Measurements from ENCODE around the gene STK32B. TPM values are rescaled to one million over a fixed set of nuclear protein-coding genes. Genes with fewer than 3 reads are reported as not detected.

The STK32B gene
- total and polyA plus RNA-seq, 2 of the 4 experiments (the other 2 are of a cell fraction) = 5.5 to 6.3 TPM

- H3K56ac ChIP-seq (ENCODE audit: extremely low read depth, insufficient read depth, low read length) = no peak overlapping the region
- no peaks in the 10 kb centered on the region; the same call in 1 of the 2 replicates for H3K9me1 ChIP-seq (ENCODE audit: insufficient read depth, low read length)
- peak; percentile 12 for DNase-seq
- in situ Hi-C loops (cut with MboI; ENCODE audit: low sequenced_read_pairs) (no loop called here), intact Hi-C loops (cut with micrococcal nuclease) (no loop called here), dilution Hi-C loops (cut with HindIII; ENCODE audit: low sequenced_read_pairs, unreplicated experiment) (no loop called here)
- H4K91ac ChIP-seq (ENCODE audit: insufficient read depth, low read depth, low read length) = no peak overlapping the region
- ChIA-PET POLR2A (ENCODE audit: unreplicated experiment) (no interaction called here), CTCF (no interaction called here)
- H3K18ac ChIP-seq (ENCODE audit: low read depth, low read length) = no peak overlapping the region
- H2BK15ac ChIP-seq (ENCODE audit: low read depth, low read length) = no peak overlapping the region
- no peak overlapping the region for H2AK9ac ChIP-seq (replicated peaks; ENCODE audit: low read depth, low read length, poor library complexity)
- no peak overlapping the region for H4K8ac ChIP-seq (ENCODE audit: low read depth in 2 of 2, low read length in 2 of 2)
- H3K4ac ChIP-seq (ENCODE audit: low read depth, low read length) = no peak overlapping the region
- H3K9ac ChIP-seq (ENCODE audit: low read depth, low read length) = no peak overlapping the region
- H2BK20ac ChIP-seq (ENCODE audit: low read depth, low read length) = no peak overlapping the region
- no TSS peak for BruUV-seq (replicated peaks)
- H4K20me1 ChIP-seq (ENCODE audit: insufficient read depth, low read length) = no peaks in the 10 kb centered on the region
- H2BK5ac ChIP-seq (ENCODE audit: low read depth, low read length, poor library complexity, severe bottlenecking) = no peak overlapping the region
- H3K79me1 ChIP-seq (ENCODE audit: low read depth in 1 of 2, low read length in 2 of 2) = no peaks in the 10 kb centered on the region
- H3K4me2 ChIP-seq (ENCODE audit: low read depth, low read length) = no peak overlapping the region
- whole genome bisulfite sequencing, 2 experiments (ENCODE audit: extremely low coverage in 2 of 2, insufficient read length in 1 of 2) = no CpG with 5 or more reads among the region's 2 CpGs
- no peak overlapping the region for H2AFZ ChIP-seq (replicated peaks; ENCODE audit: low read length, poor library complexity)
- peak; percentile 44; the same call in 1 of the 2 replicates for ATAC-seq (ENCODE audit: low read depth)
- peaks cover 1% of the 10 kb centered on the region; the same call in 1 of the 2 replicates for H3K36me3 ChIP-seq (ENCODE audit: control insufficient read depth, insufficient read depth, low read length)
- H3K27ac ChIP-seq (ENCODE audit: insufficient read depth, low read length) = no peak overlapping the region
- H2AK5ac ChIP-seq (ENCODE audit: low read depth, low read length) = no peak overlapping the region
- H2BK120ac ChIP-seq (ENCODE audit: low read depth, low read length) = no peak overlapping the region
- H3K9me3 ChIP-seq (ENCODE audit: control insufficient read depth, insufficient read depth, low read length) = no peaks in the 10 kb centered on the region
- no peak overlapping the region for H3K4me3 ChIP-seq (ENCODE audit: insufficient read depth, low read depth, low read length)
- no peaks in the 10 kb centered on the region for H3K27me3 ChIP-seq (ENCODE audit: control insufficient read depth, insufficient read depth, low read length)
- H3K23ac ChIP-seq (ENCODE audit: low read depth, low read length) = no peak overlapping the region
- no peak for TF ChIP-seq CEBPB (IDR thresholded peaks at IDR 0.05; ENCODE audit: low read depth, low read length)
- TF ChIP-seq MAZ (IDR thresholded peaks at IDR 0.05; ENCODE audit: borderline replicate concordance, low read depth, low read length) = no peak
- TF ChIP-seq USF2 (IDR thresholded peaks at IDR 0.05; ENCODE audit: low read depth, low read length) = no peak
- no peak for TF ChIP-seq CTCF (conservative IDR thresholded peaks at IDR 0.05; ENCODE audit: low read depth, low read length)
- no peak for TF ChIP-seq RAD21 (IDR thresholded peaks at IDR 0.05; ENCODE audit: low read length)
- no peak for TF ChIP-seq SMC3 (IDR thresholded peaks at IDR 0.05; ENCODE audit: low read depth, low read length)
- no peak for TF ChIP-seq BHLHE40 (IDR thresholded peaks at IDR 0.05; ENCODE audit: low read depth, low read length)
- no peak for TF ChIP-seq MAFK (IDR thresholded peaks at IDR 0.05; ENCODE audit: low read depth, low read length)
- TF ChIP-seq MXI1 (IDR thresholded peaks at IDR 0.05; ENCODE audit: borderline replicate concordance, low read depth, low read length) = no peak
- TF ChIP-seq POLR2A (IDR thresholded peaks at IDR 0.05; ENCODE audit: low read depth, low read length) = no peak
- no peak for TF ChIP-seq NFE2L2 (IDR thresholded peaks at IDR 0.05; ENCODE audit: low read depth, low read length)
- TF ChIP-seq CHD1 (IDR thresholded peaks at IDR 0.05; ENCODE audit: low read depth, low read length) = no peak
- TF ChIP-seq RFX5 (IDR thresholded peaks at IDR 0.05; ENCODE audit: low read depth, low read length) = no peak
- no peak for TF ChIP-seq FOS (IDR thresholded peaks at IDR 0.05; ENCODE audit: low read depth, low read length)
- no peaks in the 10 kb centered on the region for H3K4me1 ChIP-seq (ENCODE audit: control insufficient read depth, insufficient read depth, low read length)
- H3K14ac ChIP-seq (replicated peaks; ENCODE audit: low read depth, low read length) = no peak overlapping the region
- no peak overlapping the region for H4K5ac ChIP-seq (ENCODE audit: low read depth, low read length)
Measured at GRCh38 chr4:5545271-5545670, 494.0 kb downstream of the STK32B start.
